C1 segment of cervical spinal cord (tissue), 14 donors: ENCODE data around the gene PISD.
"Not testable (repeated sequence)": the region's sequence is repeated elsewhere in the genome, so short reads cannot be mapped to it uniquely, and the experiment has no call there.

Experiments used
- DNase-seq, 14 donors: peaks; one replicate each; lab custom pipeline; 2025; lab: John Stamatoyannopoulos, UW

The PISD gene

DNA sequence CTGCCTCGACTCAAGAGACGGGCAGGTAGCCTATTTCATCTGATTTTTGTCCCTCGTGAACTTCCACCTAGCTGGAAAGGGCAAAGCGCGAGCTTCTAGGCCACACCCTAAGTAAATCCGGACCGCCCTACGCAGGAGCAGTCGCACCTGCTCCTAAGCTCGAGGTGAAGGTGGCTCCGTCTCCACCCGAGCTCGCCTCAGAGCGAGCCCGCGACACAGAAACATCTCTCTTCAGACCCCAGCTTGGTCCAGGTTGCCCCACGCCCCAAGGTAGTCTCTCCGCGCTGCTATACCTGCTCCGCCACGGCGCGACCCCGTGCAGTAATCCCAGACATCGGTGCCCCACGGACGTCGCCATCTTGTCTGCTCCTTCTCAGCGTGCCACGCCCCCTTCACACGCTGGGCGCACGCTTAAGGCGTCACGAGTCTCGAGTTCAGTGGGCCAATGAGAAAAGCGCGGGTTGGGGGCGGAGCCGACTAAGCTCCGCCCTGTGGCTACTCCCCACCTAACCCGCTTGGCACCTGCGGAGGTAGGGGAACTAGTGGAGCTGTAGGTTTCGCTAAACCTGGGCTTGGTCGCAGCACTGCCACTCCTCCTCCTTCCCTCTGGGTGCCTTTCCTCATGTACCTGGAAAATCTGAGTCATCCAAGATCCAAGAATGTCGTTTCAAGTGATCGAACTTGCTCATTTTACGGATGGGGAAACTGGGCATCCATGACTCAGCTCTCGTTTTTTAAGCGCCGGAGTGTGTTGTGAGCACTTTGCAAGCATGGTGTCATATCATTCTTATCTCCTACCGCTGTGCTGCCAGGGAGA lies at the start of gene PISD:
TSS of gene PISD (minus strand) at position 365 of the 817 bp plus-strand sequence. CDS start at position 358, 7 bp downstream.
- peak; percentile 68 to 92 (median 86) for DNase-seq

DNA sequence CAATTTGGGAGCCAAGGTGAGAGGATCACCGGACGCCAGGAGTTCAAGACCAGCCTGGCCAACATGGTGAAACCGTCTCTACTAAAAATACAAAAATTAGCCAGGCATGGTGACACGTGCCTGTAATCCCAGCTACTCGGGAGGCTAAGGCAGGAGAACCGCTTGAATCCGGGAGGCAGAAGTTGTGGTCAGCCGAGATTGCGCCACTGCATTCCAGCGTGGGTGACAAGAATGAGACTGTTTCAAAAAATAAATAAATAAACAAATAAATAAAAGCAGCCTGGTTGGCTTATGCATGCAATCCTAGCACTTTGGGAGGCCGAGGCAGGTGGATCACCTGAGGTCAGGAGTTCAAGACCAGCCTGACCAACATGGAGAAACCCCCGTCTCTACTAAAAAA lies 49.2 kb upstream of the PISD start:
- DNase-seq, result not testable (repeated sequence)

DNA sequence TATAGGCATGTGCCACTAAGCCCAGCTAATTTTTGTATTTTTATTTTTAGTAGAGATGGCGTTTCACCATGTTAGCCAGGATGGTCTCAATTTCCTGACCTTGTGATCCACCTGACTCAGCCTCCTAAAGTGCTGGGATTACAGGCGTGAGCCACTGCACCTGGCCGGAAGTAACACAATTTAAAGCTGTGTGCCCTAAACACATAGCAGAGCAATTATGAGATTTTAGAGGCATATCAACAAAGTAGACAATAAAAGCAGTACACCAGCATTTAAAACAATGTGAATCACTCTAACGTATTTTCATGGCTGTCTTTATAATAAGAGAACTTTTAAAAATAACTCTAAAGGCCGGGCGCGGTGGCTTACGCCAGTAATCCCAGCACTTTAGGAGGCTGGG lies 45.5 kb upstream of the PISD start:
- no peak for DNase-seq

DNA sequence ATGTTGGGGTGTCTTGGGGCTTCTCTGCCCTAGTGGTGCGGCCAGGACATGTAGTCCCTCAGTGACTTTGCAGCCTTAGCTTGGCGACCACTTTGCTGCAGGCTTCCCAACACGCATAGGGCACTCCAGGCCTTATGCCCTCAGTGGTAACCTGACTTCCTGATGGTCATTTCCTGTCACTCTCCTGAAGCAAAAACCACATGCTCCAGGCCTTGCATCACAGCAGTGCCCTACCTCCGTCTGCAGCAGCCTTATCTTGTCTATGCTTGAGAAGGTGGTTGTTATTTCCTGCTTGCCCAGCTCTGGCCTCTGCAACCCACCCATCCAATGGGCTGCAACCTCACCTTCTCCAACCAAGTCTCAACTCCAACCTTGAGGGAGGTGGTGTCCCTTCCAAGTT lies 33.4 kb upstream of the PISD start:
- no peak for DNase-seq

DNA sequence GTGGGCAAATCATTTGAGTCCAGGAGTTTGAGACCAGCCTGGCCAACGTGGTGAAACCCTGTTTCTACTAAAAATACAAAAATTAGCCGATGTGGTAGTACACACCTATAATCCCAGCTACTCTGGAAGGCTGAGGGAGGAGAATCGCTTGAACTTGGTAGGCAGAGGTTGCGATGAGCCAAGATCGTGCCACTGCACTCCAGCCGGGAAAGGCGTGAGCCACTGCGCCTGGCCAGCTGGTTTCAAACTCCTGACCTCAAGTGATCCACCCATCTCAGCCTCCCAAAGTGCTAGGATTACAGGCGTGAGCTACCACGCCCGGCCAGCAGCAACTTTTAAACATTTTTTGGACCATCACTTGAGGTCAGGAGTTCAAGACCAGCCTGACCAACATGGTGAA lies 32.0 kb upstream of the PISD start:
- not testable (repeated sequence) for DNase-seq

DNA sequence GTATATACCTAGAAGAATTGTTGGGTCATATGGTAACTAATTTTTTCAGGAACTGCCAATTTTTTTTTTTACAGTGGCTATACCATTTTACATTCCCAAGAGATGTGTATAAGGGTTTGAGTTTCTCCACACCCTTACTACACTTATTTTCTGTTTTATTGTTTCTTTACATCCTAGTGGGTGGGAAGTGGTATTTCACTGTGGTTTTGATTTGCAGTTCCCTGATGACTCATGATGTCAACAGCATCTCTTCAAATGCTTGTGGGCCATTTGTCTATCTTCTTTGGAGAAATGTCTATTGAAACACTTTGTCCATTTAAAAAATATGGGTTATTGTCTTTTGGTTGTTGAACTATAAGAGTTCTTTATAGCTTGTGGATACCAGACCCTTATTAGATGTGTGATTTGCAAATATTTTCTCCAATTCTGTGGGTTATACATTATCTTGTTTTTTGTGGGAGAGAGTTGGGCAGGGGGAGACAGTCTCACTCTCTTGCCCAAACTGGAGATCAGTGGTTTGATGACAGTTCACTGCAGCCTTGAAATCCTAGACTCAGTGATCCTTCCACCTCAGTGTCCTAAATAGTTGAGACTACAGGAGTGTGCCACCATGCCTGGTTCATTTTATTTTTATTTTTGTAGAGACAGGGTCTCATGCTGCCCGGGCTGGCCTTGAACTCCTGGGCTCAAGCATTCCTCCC lies 30.3 kb upstream of the PISD start:
- DNase-seq, result no peak

DNA sequence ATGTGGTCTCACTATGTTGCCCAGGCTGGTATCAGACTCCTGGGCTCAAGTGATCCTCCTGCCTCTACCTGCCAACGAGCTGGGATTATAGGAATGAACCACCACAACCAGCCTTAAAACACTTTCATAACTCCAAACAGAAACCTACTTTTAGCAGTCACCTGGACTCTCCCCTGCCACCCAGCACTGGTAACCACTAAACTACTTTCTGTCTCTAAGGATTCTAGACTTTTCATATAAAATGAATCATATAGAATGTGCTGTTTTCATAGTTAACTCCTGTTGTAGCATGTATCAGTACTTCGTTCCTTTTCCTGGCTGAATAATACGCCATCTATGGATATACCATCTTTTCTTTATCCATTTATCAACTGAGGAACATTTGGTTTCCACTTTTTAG lies 29.4 kb upstream of the PISD start:
- no peak for DNase-seq

DNA sequence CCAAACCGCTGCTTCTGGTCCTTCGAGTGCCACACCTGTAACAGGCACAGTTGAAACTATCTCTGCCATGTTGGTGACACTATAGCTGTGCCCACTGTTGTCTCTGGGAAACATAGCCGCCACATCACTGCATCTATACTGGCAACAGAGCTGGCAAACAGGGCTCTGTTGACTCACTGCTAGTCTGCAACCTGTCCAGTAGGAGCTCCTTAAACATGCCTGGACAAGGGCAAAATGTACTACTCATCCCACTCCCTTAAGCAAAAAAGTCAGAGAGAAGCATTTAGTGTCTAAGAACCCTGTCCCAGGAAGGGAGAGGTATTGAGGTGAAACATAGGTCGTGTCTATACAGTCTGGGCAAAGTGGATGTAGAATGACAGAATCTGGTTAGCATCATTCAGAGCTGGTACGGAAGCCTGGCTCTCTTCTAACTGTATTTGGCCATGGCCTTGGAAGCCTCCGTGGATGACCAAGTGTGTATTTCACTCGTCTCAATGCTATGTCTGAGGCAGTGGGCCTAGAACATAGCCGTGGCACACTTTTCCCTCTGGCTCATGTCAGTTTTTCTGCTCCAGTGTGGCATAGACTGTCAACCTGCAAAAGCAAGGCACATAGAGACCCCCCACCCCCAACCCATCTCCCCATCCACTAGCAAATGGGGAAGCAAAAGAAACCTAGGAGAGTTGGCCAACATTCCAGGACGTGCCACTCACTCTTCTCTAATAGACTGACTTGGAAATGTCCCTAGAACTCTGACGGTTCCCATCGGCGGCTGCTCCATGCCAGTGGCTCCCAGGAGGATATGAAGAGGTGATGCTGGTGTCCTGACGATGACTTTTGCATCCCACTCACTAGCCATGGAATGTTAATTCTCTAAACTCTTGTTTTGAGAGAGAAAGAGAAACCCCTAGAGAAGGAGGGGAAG lies 21.4 kb upstream of the PISD start:
- DNase-seq, result no peak

DNA sequence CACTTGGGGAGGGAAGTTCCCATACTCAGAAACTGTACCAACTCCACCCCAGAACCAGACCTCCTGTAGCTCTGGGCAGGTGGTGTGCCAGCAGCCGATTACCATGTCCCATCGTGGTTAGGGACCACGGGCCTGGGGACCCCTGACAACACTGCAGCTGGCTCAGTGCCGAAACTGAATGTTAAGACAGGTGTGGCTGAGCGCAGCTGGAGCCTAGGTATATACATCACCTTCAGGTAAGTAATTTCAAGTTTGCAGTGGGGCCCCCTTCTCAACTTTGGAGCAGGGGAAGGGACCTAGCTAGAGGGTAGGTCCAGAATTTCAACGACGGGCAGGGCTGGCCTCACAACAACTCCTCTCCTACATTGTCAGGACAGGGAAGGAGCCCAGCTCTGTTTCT lies 20.7 kb upstream of the PISD start:
- no peak for DNase-seq

DNA sequence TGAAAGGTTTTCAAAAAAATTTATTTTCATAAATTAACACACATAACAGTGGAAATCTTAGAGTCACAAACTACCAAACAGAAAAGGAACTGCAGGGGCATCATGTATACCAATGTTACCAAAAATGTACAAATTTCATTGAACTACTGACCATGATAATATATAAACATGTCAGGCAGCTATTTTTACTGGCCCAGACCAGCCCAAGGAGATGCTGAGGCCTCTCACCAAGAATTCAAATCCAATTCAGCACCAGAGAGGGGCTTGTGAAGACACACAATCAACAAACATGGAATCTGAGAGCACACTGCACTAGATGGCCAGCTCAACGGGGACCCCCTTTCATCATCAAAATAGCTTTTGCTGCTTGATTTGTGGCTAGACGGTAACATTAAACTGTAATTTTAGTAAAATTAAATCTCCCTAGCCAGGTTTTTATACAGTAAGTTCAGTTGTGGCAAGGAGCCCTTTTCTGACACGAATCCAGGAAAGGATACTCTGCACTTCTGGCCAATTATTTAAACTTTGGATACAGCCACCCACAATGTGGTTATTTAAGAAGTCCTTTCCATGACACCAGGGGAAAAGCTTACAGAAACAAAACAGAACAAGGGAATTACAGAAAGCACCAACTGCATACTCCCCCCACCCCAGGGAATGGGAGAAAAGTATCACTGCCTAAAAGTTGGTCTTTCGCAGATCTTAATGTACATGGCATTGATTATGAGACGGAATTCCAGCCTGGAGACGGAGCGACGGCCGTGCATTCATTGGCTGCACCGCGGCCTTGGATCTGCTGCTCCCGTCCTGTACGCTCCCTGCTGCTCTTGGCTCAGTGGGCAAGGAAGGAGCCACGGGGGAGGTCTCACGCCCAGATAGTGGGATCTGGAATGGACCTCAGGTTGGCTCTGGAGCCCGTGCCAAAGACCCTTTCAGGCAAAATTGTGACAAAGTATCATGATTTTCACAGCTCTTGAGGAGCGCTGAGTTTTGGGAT lies 19.6 kb upstream of the PISD start:
- DNase-seq, result no peak

DNA sequence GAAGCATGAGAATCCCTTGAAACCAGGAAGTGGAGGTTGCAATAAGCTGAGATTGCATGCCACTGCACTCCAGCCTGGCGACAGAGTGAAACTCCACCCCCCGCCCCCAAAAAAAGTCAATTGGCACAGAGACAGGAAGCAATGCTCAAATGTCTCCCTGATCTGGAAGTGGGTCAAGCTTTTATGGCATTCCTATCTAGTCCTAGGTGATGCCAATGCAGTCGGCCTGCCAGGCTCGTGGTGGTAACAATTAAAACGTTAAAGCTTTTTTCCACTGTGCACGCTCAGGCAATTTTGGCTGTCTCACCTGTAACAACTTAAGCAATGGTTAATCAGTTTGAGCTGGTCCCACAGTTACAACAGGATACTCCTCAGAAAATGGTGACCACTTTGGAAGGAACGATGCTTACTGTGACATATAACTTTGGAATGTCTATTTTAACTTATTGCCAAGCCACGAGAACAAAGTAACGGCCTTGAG lies 18.9 kb upstream of the PISD start:
- no peak for DNase-seq

DNA sequence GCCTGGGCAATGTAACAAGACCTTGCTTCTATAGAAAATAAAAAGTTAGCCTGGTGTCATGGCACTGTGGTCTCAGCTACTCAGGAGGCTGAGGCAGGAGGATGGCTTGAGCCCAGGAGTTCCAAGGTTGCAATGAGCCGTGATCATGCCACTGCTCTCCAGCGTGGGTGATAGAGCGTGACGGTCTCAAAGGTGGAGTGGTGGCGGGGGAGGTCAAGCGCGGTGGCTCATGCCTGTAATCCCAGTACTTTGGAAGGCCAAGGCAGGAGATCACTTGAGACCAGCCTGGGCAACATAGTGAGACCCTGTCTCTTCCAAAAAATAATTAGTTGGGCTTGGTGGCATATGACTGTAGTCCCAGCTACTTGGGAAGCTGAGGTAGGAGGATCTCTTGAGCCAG lies 16.7 kb upstream of the PISD start:
- no peak for DNase-seq

DNA sequence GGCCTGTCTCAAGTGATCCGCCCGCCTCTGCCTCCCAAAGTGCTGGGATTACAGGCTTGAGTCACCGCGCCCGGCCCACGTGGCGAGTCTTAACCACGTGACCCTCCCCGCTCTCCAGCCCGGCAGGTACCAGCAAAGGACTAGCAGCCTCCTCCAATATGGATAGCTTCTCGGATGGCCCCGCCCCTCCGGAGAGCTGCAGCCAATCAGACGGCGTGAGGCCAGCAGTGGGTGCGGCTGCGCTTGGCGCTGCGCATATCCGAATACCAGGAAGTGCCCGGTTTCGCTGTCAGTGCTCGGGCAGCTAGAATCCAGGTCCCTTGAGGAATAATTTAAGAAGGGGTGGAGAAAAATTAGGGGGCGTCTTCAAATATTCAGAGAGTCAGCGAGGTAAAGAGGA lies 14.7 kb upstream of the PISD start:
- DNase-seq, result peak; percentile 35 to 93 (median 80)

DNA sequence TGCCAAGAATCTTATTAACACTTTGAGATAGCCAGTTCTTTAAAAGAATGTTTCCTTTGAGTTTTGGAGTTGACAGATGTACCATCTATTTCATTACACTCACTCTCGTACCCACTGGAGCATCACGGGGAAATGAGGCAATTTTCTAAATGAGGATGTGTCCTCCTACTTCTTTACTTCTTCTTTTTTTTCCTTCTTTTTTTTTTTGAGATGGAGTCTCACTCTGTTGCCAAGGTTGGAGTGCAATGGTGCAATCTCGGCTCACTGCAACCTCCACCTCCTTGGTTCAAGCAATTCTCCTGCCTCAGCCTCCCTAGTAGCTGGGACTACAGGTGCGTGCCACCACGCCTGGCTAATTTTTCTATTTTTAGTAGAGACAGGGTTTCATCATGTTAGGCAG lies 12.2 kb upstream of the PISD start:
- not testable (repeated sequence) for DNase-seq

DNA sequence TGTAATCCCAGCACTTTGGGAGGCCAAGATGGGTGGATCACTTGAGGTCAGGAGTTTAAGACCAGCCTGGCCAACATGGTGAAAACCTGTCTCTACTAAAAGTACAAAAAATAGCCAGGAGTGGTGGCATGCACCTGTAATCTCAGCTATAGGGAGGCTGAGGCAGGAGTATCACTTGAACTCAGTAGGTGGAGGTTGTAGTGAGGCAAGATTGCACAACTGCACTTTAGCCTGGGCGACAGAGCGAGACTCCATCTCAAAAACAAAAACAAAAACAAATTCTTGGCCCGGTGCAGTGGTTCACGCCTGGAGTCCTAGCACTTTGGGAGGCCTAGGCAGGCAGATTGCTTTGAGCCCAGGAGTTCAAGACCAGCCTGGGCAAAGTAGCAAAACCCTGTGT lies 6.8 kb upstream of the PISD start:
- DNase-seq, result not testable (repeated sequence)

DNA sequence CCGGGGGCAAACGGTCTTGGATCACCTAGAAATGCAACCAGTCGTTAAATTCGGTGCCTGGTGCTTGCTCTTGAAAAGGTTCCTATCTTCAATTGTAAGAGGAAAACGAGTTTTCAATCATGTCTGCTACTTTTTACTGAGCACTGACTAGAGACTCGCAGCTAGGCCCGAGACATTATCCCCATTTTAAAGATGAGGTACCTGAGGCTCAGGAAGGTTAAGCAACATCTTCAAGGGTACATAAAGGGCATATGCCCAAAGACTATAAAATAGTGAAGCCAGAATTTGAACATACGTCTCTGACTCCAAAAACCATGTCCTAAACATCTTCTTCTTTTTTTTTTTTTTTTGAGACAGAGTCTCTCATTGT lies 638 bp upstream of the PISD start:
- no peak for DNase-seq

DNA sequence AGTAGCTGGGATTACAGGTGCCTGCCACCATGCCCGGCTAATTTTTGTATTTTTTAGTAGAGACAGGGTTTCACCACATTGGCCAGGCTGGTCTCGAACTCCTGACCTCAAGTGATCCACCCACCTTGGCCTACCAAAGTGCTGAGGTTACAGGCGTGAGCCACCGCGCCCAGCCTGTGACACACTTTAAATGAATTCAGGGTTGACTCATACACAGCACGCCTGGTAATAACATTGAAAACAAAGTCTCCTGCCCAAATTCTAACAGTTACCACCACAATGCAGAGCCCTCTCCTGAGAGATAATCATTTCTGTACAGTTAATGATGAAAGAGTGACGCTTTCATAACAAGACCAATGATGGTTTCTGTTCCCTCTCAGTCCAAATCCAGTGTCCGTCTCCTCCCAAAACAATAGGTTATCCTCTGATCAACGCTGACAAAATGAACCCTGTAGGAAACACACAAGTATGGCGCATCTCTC lies 1.1 kb downstream of the PISD start:
- DNase-seq, result not testable (repeated sequence)

DNA sequence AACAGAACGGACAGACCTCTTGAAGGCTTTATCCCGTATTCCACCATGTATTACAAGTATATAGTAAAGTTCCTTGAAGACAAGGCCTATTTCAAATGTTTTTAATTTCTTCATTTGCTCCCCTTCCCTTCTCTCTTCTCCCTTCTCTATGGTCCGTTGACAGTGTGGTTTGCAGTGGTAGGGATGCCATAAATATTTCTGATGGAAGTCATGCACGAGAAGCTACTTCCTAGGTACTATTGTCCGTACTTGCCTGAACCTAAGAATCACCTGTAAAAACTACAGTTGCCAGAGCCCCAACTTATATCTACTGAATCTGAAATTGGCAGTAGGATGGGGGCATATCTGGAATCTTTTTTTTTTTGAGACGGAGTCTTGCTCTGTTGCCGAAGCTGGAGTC lies 2.8 kb downstream of the PISD start:
- DNase-seq, result no peak

DNA sequence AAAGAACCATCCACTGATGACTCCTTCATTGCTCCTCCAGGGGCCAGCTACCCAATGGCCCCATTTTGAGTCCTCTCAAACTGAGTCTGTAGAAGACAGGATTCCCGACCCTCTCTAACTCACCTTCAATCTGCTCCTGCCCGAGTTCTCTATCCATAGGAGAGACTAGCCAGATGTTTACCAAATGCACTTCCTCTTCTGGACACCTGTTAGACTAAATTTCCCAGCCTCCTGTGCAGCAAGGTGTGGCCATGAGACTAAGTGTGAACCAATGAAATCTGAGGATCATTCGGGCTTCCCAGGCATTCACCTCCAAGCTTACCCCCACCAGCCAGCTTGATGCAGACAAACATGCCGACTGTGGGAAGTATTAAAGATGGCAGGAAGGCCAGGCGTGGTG lies 7.6 kb downstream of the PISD start:
- DNase-seq, result no peak

DNA sequence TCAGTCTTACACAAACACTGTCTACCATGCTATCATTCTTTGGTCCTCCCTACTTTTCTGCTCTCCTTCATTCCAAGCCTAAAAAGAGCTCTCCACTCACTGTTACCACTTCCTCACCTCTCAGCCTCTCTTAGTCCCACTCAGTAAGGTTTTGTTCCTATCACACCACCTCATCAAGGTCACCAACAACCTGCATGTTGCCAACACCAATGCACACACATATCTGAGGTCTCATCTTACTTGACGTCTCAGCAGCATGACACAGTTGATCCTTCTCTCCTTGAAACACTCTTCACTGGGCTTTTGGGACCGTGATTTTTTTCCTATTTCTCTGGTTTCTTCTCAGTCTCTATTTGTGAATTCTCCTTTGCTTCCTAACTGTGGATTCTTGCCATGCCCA lies 8.1 kb downstream of the PISD start:
- DNase-seq, result no peak
